GM21360 (cell line): Measurements from ENCODE around the gene GPR132.
"Not testable (repeated sequence)": the region's sequence is repeated elsewhere in the genome, so short reads cannot be mapped to it uniquely, and the experiment has no call there.

Experiments
- ATAC-seq: cut with Tn5 transposase; IDR thresholded peaks from one replicate; pipeline ENCODE4 v1.9.1; 2021; ENCODE audit warnings: mild to moderate bottlenecking, moderate library complexity; ENCODE audit not compliant: unreplicated experiment

Gene GPR132

DNA sequence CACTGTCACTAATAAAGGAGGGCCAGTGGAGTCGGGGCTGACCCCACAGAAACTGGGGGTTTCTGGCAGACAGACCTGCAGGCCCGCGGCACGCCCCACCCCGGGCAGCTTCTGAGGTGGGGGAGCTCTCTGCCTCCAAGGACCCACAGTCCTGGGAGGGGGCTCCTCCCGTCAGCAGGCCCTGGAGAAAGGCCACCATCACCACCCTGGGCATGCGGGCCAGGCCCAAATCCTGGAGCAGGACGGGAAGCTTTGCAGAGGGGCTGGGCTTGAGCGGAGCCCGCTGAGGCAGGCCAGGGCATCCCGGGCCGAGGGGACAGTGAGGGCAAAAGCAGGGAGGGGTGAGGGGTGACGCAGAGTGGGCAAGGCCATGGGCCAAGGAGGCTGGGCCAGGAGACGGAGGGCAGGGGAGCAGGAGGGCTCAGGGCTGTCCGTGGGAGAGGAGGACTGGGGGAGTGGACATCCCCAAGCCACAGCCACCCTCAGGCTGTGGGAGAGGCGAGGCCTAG, 11.1 kb upstream of the GPR132 start:
- no peak for ATAC-seq

DNA sequence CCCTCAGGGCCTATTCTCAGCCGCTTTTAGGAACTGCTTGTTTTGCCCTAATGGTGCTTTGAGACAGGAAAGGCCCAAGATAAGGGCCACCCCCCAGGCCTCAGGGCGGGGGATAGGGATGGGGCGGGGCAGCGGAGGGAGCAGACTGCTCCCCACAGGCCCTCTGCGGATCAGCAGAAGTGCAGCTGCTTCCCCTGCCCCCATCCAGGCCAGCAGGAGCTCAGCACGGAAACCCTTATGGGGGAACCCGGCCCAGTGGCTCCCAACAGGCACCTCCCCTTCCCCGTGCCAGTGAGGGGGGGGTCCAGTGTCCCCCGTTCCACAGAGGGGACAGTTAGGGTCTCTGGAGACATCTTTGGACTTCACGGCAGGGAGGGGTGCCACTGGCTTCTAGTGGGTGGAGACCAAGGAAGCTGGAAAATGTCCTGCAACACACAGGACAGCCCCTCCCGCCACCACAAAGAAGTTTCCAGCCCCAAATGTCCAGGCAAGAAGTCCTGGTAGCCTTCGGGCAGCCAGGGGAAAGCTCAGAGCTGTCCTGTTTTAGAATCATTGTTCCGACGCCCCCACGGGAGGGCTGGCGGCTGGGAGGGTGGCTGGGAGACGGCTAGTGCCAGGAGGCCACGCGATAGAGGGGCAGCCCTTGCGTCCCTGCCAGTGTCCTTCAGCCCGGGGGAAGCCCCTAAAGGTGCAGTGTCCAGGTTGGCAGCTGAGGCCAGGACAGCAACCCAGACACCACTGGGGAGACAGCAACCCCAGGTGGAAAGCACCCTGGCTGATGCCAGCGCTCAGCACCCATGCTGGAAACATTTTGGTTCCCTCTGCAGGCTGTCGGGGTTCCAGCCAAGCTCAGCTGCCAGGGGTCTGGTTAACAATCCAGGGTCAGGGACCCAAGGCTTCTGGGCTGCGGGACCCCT, 10.4 kb upstream of the GPR132 start:
- peak; percentile 36 for ATAC-seq

DNA sequence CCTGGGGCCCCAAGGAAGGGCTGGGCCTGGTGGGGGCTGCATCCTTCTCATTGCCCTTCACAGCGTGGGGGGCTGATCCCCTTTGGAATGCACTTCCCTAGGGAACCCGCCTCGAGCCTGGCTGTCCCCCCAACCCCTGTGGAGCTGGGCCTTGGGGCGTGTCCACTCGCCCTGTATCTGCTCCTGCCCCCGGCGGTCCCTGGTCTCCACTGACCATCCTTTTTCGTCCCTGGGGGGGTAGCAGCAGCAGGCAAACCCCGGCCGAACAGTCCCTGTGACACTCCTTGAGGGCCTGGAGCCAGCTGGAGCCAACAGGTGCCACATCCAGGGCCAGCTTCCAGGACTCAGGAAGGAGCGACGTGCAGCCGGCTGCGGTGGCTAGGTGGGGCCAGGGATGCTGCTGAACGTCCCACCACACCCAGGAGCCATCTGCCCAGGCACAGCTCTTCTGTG, 9.4 kb upstream of the GPR132 start:
- ATAC-seq = no peak

DNA sequence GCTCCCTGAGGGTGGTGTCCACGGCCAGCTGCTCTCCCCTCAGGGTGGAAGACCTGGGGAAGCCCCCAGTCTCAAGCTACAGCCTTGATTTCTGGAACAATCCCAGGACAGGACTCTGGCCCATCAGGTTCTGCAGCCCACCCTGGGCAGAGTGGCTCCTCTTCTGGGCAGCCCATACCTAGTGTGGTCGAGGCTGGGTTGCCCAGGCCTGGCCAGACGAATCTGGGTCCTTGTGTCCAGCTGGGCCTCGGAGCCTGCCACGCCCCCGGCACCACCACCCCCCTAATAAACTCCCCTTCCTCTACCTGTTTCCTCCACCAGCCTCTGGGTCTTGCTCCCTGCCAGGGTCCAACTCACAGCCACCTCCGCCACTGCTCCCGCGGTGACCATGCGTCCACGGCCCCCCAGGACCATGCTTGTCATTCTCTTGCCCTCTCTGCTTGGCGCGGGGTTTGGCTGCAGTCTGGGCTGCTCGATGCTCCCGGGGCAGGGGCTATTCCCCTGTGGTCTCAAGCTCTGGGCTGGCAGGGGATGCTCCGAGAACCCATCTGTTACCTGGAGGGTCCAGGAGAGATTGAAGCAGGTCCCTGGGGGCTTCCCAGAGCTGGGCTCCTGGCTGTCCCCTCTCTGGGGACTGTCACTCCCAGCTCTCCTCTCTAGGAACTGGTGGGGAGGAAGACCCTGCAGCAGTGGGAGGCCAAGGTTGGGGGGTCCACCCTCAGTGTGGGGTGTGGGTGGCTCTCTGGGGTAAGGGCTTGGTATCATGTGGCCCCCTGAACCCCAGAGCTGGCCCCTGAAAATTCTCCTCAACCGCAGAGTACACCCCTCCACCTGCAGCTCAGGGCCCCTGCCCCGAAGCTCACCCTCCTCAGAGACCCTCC, 8.7 kb upstream of the GPR132 start:
- no peak for ATAC-seq

DNA sequence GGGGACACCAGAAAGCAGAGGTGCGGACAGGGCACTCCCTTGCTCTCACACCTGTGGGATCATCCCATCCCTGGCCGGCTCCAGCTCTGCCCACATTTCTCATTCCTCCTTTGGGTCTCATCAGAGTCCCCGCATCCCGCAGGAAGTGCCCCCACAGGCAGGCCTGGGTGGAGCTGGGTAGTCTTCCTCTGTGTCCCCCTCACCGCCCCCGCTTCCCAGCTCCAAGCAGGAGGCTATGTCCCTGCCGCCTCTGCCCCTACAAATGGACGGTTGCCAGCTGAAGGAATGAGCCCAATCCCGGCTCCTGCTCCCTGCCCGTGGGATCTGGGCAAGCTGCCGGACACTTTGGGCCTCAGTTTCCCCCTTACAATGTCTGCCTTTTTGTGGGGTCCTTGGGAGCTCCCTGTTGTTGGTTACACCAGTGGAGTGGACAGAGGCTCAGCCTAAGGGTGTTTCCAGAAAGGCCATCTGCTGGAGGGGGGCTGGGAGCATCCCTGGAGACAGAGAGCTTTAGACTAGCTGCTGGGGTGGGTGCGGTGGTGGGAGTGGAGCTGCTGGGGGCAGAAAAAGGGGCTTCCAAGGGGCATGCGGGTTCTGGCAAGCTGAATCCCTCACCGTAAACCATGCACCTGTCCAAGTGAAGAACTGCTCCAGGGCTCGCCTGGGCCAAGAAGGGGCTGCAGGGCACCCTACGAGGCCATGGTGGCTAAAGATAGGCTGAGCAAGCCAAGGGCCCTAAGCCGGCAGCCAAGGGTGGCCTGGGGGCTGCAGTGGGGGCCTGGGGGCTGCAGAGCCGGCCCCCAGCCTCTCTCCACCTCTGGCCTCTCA, 7.9 kb upstream of the GPR132 start:
- no peak for ATAC-seq

DNA sequence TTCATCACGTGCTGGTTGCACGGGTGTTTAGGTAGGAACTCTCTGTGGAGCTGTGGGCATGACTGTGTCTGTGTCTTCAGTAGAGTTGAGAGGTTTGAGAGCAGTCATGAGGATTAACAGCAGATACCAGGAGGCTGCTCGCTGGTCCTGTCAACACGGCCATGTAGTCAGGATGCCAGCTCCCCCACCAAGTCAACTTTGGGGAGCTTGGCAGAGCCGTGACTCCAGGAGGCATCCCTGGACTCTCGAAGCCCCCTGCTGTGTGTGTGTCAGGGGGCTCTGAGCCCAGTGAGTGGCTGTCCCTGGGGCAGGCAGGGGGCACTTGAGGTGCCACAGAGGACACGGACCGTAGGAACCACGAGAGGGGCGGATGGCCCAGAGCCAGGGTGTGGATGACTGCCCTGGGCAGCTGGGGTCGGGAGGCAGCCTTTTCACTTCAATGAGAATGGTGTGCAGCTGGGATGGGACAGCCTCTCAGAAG, 7.2 kb upstream of the GPR132 start:
- no peak for ATAC-seq

DNA sequence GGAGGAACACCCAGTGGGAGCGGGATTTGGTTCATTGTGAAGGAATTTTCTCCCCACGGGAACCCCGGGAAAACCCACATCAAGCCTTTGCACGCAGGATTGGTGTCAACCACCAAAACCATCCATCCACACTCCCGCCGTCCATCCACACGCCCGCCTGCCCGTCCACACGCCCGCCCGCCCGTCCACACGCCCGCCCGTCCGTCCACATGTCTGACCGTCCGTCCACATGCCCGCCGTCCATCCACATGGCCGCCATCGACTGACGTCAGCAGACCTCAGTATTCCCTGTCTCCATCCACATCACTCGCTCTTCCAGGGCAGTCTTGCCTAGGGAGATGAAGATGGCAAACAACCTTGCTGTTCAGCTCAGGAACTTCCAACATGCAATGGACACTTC, 6.7 kb upstream of the GPR132 start:
- ATAC-seq = no peak

DNA sequence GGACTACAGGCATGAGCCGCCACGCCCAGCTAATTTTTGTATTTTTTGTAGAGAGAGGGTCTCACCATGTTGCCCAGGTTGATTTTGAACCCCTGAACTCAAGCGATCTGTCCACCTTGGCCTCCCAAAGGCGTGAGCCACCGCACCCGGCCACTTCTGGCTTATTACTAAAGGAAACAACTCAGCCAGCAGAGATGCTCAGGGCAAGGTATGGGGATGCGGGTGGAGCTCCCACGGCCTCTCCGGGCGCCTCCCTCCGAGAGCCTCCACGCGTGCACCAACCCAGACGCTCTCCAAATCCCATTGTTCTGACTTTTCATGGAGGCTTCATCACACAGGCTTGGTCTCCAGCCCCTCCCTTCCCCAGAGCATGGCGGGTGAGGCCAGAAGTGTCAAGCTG, 6.1 kb upstream of the GPR132 start:
- ATAC-seq = no peak

DNA sequence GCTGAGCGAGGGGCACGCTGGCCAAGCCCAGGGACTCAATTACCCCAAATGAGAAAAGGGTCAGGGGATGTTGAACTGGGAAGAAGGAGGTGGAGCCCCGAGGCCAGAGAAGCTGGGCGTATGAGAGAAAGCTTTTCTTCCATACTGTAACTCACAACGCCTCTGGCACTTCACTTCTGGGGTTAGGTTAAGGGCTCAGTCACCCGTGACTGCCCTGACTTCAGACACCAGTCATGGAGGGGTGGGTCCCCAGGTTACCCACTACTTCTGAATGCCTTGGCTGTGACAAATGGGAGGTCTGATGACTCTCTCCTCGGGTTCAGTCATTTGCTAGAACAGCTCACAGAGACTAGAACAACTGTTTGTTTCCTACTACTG, 5.5 kb upstream of the GPR132 start:
- ATAC-seq = peak; percentile 20

DNA sequence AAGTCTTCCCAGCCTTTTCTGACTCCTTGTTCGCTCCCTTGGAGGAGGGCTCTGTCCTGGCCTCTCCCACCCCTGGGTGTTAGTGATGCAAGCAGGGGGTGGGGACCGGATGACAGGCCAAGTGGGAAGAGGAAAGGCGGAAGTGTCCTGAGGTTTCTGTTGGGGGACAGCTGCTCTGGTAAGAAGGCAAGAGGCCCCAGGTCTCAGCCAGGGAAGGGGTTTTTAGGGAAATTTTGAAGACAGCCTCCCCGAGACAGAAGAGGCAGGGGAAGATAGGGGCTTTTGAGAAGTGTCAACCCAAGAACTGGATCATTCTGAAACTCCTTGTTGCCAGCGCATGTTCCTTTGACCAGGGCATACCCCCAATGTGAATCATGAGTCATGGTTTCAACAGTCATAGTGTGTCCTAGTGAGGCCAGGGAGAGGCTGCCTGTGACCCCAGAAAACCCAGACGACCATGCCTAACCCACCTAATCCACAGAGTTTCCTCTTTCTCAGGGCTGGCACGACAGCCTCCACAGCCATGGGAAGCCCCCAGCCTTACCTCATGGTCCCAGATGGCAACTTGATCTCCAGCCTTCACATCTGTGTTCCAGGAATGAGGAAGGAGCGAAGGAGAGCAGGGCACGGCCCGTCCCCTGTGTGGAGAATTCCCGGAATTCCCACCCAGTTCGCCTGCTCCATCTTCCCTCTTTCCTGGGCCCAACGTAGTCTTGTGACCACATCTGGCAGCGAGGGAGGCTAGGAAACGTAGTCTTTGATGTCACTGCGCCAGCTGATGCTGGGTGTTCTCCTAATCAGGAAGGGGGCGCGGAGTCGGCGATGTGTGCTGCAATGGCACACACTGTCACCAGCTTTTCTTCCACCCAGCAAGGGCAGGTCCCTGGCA, 4.9 kb upstream of the GPR132 start:
- peak; percentile 43 for ATAC-seq

DNA sequence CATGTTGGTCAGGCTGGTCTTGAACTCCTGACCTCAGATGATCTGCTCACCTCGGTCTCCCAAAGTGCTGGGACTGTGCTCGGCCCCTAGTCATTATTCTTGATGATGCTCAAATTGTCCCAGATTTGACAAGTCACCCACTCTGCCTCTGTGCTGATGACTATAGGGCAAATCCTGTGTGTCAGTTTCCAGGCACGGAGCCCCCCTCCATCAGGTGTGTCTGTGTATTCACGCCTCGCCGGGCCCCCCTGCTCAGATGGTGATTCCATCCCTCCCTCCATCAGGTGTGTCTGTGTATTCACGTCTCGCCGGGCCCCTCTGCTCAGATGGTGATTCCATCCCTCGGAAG, 4.3 kb upstream of the GPR132 start:
- ATAC-seq = no peak

DNA sequence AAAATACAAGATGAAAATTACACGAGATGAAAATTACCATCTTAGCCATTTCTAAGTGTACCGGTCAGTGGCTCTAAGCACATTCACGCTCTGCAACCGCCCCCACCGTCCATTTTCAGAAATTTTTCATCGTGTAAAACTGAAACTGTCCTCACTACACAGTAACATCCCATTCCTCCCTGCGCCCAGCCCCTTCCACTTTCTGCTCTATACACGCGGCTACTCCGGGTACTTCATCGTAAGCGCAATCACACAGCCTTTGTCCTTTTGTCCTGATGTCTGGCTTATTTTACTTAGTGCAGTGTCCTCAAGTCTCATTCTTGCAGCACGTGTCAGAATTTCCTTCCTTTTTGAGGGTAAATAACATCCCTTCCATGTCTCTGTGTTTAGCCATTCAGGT, 3.6 kb upstream of the GPR132 start:
- no peak for ATAC-seq

DNA sequence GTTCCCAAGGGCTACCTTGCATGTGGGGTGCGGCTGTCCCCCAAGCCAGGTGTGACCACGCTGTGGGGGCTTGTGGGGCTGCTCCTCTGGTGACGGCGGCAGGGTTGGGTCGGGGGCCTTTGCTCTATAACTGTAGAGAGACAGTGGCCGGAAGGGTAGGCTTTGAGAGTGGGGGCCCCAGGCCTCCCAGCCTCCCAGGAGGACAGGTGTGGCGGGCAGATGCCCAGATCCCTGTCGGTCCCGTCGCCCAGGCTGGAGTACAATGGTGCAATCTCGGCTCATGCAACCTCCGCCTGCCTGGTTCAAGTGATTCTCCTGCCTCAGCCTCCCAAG, 2.7 kb upstream of the GPR132 start:
- no peak for ATAC-seq

DNA sequence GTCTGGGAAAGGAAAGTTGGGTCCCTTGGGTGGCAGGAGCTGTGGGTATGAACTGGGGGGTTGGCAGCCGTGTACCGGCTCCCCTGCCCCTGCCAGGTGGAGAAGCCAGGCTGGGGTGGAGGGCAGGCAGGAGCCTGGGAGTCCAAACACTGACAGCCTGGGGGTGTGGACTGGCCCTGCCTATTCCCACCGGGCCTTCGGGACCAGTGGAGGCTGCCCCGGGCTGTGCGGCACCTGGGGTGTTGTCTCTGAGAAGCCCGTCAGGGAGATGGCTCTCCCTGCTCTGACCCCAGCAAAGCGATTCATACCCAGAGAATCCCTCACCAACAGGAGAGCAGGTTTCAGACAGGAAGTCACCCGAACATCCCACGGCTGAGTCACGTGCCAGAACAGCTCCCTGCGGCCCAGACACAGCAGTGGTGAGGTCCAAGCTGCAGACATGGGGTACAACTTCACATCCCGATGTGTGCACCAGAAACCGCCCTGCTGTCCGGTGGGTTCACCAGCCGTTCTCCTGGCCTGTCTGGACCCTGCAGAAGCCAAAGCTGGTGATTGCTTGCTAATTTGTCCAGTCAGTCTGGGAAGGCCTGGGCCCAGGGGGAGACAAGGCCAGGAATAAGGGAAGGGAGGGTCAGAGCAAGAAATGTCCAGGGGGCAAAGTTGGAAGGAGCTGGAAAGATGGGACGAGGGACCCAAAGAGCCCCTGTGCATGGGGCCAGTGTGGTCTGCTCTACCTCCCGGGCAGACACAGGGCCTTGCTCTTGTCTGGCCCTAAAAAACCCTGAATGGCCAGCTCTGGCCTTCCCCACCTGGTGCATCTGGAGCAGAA, 2.1 kb upstream of the GPR132 start:
- ATAC-seq = no peak

DNA sequence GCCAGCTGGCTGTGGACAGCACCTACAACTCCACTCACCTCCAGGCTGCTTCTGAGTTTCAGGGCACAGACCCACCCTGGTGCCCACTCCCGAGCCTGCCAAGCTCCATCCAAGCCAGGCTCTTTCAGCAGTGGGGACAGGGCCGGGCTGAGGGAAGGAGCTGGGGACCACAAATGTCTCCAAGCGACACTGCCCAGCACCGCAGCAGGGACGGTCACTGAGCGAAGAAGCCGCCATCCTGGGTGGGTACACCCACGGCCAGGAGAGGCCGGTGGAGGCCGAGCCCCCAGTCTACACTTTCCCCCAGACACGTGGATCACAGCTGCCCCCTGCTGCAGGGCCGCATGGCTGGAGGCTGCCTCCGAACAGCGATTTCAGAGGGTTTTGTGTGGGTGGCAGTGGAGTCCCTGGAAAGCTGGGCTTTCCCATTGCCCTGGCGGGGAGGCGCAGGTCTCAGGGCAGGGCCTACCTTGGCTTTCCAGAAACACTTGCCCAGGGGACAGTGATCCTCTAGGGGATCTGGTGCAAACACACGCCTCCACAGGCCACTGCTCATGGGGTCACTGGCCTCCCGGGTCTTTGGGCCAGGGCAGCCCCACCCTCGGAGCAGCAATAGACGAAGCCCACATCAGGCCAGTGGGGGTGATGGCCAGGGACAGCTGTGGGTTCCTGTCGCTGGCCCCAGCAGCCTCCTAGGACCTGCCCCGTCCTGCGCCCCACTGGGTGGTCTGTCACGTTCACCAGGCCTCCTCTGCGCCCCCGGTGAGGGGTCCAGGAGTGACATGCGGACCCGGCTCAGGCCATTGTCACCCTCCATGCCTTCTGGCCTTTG, 1.2 kb upstream of the GPR132 start:
- no peak for ATAC-seq

DNA sequence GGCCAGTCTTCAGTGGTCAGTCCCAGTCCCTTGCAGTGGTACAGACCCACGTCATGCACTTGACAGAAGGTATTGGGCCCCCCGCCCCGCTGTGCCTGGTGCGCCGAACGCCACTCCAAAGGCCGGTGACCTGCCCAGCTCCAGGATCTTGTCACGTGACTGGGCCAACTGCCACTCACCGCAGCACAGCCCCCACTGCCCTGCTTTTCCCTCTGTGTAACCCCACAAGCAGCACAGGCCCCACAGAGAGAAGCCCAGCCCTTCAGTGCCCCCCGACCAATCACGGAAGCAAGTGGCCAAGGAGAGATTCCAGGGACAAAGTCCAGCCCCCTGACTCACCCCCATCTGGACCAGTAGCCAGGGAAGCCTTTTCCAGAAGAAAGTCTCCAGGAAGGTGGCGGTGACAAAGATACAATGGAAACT, 498 bp downstream of the GPR132 start:
- no peak for ATAC-seq

DNA sequence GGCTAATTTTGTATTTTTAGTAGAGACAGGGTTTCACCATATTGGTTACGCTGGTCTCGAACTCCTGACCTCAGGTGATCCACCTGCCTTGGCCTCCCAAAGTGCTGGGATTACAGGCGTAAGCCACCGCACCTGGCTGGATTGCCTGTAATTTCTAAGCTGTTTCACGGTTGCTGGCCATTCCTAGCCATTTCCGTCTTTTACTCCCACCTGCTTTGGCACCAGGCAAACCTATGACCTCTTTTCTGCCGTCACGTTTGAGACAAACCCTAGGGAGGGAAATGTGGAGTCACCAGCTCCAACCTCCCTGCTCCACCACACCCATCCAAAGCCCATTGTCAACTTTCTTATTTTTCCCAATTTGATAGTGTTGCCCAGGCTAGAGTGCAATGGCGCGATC, 1.2 kb downstream of the GPR132 start:
- ATAC-seq = no peak

DNA sequence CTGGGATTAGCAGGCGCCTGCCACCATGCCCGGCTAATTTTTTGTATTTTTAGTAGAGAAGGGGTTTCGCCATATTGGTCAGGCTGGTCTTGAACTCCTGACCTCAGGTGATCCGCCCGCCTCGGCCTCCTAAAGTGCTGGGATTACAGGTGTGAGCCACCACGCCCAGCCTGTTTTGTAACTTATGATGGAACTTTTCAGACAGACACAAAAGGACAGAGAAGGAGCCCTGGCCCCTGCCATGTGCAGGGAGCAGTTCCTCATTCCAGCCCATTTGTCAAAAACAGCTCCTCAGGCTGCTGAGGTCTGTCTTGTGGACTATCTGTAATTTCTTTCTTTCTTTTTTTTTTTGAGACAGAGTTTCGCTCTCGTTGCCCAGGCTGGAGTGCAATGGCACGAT, 1.7 kb downstream of the GPR132 start:
- not testable (repeated sequence) for ATAC-seq
